Measurements from ENCODE around the gene ZDHHC17.

The ZDHHC17 gene

GRCh38 chr12:76755829-76756379 lies 8.0 kb upstream of the ZDHHC17 start:
- TF ChIP-seq POLR2A (IDR thresholded peaks at IDR 0.05; ENCODE audit: extremely low read depth, insufficient read length) (no peak), MYC (IDR thresholded peaks at IDR 0.05; ENCODE audit: low read depth, low read length) (no peak)
- TF ChIP-seq, protein P1, sequence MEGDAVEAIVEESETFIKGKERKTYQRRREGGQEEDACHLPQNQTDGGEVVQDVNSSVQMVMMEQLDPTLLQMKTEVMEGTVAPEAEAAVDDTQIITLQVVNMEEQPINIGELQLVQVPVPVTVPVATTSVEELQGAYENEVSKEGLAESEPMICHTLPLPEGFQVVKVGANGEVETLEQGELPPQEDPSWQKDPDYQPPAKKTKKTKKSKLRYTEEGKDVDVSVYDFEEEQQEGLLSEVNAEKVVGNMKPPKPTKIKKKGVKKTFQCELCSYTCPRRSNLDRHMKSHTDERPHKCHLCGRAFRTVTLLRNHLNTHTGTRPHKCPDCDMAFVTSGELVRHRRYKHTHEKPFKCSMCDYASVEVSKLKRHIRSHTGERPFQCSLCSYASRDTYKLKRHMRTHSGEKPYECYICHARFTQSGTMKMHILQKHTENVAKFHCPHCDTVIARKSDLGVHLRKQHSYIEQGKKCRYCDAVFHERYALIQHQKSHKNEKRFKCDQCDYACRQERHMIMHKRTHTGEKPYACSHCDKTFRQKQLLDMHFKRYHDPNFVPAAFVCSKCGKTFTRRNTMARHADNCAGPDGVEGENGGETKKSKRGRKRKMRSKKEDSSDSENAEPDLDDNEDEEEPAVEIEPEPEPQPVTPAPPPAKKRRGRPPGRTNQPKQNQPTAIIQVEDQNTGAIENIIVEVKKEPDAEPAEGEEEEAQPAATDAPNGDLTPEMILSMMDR (IDR thresholded peaks at IDR 0.05; ENCODE audit: low read depth, low read length), result no peak
- no peak for DNase-seq (ENCODE audit: low read depth)

DNA sequence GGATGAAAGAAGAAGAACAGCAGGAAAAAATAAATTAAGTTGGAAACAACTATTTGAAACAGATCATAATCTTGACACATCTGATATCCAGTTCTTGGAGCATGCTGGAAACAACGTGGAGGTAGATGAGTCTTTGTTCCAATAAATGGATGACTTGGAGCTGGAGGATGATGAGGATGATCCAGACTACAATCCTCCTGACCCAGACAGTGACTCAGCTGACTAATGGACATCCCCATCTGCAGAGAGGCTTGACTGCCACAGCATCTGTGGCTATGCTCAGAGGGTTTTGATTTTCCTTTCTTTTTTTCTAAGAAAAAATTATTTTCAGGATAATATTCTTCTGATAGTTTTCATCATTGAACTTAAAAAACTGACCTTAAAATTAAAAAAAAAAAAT lies 6.2 kb upstream of the ZDHHC17 start:
- H3K4me3 ChIP-seq (ENCODE audit: low read depth, low read length), result no peak overlapping the region
- DNase-seq (ENCODE audit: low read depth), result no peak
- no peak for TF ChIP-seq POLR2A (IDR thresholded peaks at IDR 0.05; ENCODE audit: extremely low read depth, insufficient read length)
- TF ChIP-seq, protein P1 (IDR thresholded peaks at IDR 0.05; ENCODE audit: low read depth, low read length), result no peak
- TF ChIP-seq MAX (IDR thresholded peaks at IDR 0.05; ENCODE audit: low read depth, low read length), result no peak
- no peak for TF ChIP-seq MYC (IDR thresholded peaks at IDR 0.05; ENCODE audit: low read depth, low read length)

More at GRCh38 chr12:76755829-76756379, 8.0 kb upstream of the ZDHHC17 start:
- no peak overlapping the region for H3K4me3 ChIP-seq (ENCODE audit: low read depth, low read length)

- TF ChIP-seq MYC (IDR thresholded peaks at IDR 0.05; ENCODE audit: low read depth, low read length) (no peak), MAX (IDR thresholded peaks at IDR 0.05; ENCODE audit: low read depth, low read length) (no peak)
- H3K4me3 ChIP-seq (ENCODE audit: low read depth, low read length), result no peak overlapping the region
- peak; percentile 7 for DNase-seq (ENCODE audit: low read depth)
Measured at GRCh38 chr12:76762601-76762980, 1.3 kb upstream of the ZDHHC17 start.

DNA sequence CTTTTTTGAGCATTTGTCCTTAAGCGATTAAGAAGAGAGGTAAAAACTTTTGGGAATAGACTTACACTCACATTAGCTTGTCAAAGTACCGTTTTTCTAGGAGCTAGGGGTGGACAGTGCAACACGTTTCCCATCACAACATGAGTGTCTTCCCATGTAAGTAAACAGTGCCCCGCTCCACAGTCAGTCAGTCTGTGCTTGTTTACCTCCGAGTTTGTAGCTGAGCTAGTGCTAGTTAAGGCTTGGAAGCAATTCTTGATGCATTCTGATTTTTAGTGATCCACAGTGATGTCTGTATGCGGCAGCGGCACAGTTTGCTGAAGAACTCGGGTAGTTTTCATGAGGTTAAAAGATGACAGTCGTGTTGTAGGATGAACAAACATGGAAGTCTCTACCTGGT lies 941 bp downstream of the ZDHHC17 start:
- TF ChIP-seq MAX (IDR thresholded peaks at IDR 0.05; ENCODE audit: low read depth, low read length) (no peak), MYC (IDR thresholded peaks at IDR 0.05; ENCODE audit: low read depth, low read length) (no peak), POLR2A (IDR thresholded peaks at IDR 0.05; ENCODE audit: extremely low read depth, insufficient read length) (no peak)
- TF ChIP-seq, protein P1 (IDR thresholded peaks at IDR 0.05; ENCODE audit: low read depth, low read length), result no peak
- peak; percentile 32 for DNase-seq (ENCODE audit: low read depth)
- peak overlapping the region; percentile 95 for H3K4me3 ChIP-seq (ENCODE audit: low read depth, low read length)

DNA sequence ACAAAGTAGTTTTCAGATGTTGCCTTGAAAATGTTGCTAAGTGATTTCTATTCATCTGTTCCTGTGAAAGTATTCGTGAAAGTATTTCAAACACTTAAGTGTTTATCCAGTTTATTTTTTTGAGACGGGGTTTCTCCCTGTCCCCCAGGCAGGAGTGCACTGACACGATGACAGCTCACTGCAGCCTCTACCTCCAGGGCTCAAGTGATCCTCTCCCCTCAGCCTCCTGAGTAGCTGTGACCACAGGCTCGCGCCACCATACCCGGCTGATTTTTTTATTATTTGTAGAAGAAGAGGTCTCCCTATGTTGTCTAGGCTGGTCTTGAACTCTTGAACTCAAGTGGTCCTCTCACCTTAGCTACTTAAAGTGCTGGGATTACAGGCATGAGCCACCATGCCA lies 1.7 kb downstream of the ZDHHC17 start:
- no peak for TF ChIP-seq MYC (IDR thresholded peaks at IDR 0.05; ENCODE audit: low read depth, low read length)
- TF ChIP-seq, protein P1 (IDR thresholded peaks at IDR 0.05; ENCODE audit: low read depth, low read length), result no peak
- TF ChIP-seq POLR2A (IDR thresholded peaks at IDR 0.05; ENCODE audit: extremely low read depth, insufficient read length), result no peak
- peak overlapping the region; percentile 95 for H3K4me3 ChIP-seq (ENCODE audit: low read depth, low read length)
- DNase-seq (ENCODE audit: low read depth), result no peak

- peak; percentile 36 for DNase-seq (ENCODE audit: low read depth)
- H3K4me3 ChIP-seq (ENCODE audit: low read depth, low read length), result peak overlapping the region; percentile 95
- TF ChIP-seq MAX (IDR thresholded peaks at IDR 0.05; ENCODE audit: low read depth, low read length), result no peak
- TF ChIP-seq POLR2A (IDR thresholded peaks at IDR 0.05; ENCODE audit: extremely low read depth, insufficient read length), result no peak
- TF ChIP-seq, protein P1 (IDR thresholded peaks at IDR 0.05; ENCODE audit: low read depth, low read length), result no peak
Measured at GRCh38 chr12:76766161-76766560, 2.2 kb downstream of the ZDHHC17 start.
